A673 (cell line): Measurements from ENCODE around the gene C17orf50. TPM values are rescaled to one million over a fixed set of nuclear protein-coding genes. Genes with fewer than 3 reads are reported as not detected.

ENCODE experiments used
- BruUV-seq: library from RNA; stranded (reverse); fragments of 400-500 nt; replicated peaks from 2 replicates; lab custom pipeline; 2021; lab: Mats Ljungman, UMichigan
- CTCF ChIA-PET: fragments of 300-600 bp; sonication (Branson Sonifier 250); formaldehyde crosslinking; loops from one replicate; lab custom pipeline; 2022; ENCODE audit warnings: antibody characterized with exemption; lab: Charles Lee
- POLR2A ChIA-PET: fragments of 300-600 bp; sonication (Branson Sonifier 250); formaldehyde crosslinking; loops from one replicate; lab custom pipeline; 2022; ENCODE audit warnings: antibody characterized with exemption; ENCODE audit not compliant: low non-redundant PET; lab: Charles Lee
- DNase-seq: peaks from one replicate; pipeline ENCODE4 v3.0.0-alpha.2; 2015; ENCODE audit warnings: low spot score
- H3K27ac ChIP-seq: fragments of 200-600 bp; sonication (generic); 2 replicates; pipeline ENCODE4 v1.5.1; 2016; ENCODE audit warnings: mixed run types, low read depth, mild to moderate bottlenecking, mixed read lengths, antibody characterized with exemption, low read length; ENCODE audit not compliant: poor library complexity, severe bottlenecking
- H3K27me3 ChIP-seq: fragments of 200-600 bp; sonication (generic); replicated peaks from 2 replicates; pipeline ENCODE4 v1.6.1; 2017; ENCODE audit warnings: mixed run types, low read depth, mild to moderate bottlenecking, mixed read lengths, antibody characterized with exemption, low read length; ENCODE audit not compliant: insufficient read depth, poor library complexity
- H3K36me3 ChIP-seq: fragments of 200-600 bp; sonication (generic); 2 replicates; pipeline ENCODE4 v1.6.1; 2016; ENCODE audit warnings: mixed run types, mild to moderate bottlenecking, mixed read lengths, antibody characterized with exemption, low read length; ENCODE audit not compliant: insufficient read depth, poor library complexity, severe bottlenecking
- H3K4me1 ChIP-seq: fragments of 200-600 bp; sonication (generic); 2 replicates; pipeline ENCODE4 v1.6.1; 2017; ENCODE audit warnings: mixed run types, mild to moderate bottlenecking, mixed read lengths, antibody characterized with exemption, low read length; ENCODE audit not compliant: insufficient read depth, poor library complexity, severe bottlenecking
- H3K4me3 ChIP-seq: fragments of 200-600 bp; sonication (generic); 2 replicates; pipeline ENCODE4 v1.5.1; 2016; ENCODE audit warnings: low read depth, mixed run types, mild to moderate bottlenecking, mixed read lengths, low read length; ENCODE audit not compliant: poor library complexity, severe bottlenecking
- H3K9me3 ChIP-seq: fragments of 200-600 bp; sonication (generic); 2 replicates; pipeline ENCODE4 v1.6.1; 2016; ENCODE audit warnings: mixed run types, low read depth, mild to moderate bottlenecking, mixed read lengths, antibody characterized with exemption, low read length; ENCODE audit not compliant: poor library complexity, severe bottlenecking
- EZH2 ChIP-seq: fragments of 200-600 bp; sonication (generic); IDR thresholded peaks from 2 replicates; pipeline ENCODE4 v1.6.1; 2017; ENCODE audit warnings: borderline replicate concordance, low read depth, mild to moderate bottlenecking, mixed read lengths, antibody characterized with exemption, low read length; ENCODE audit not compliant: poor library complexity, severe bottlenecking
- intact Hi-C: fragments of 100-400 bp; cut with micrococcal nuclease; formaldehyde crosslinking; loops from one replicate; pipeline ENCODE4 v1.10.0; 2022; ENCODE audit not compliant: unreplicated experiment
- total RNA-seq: library from RNA; stranded (reverse); gene quantifications from 2 replicates; pipeline ENCODE4 v1.2.3, GENCODE V29; 2021
- TF ChIP-seq, protein P1 (sequence below): fragments of 300-800, 200-600 bp; sonication (generic); conservative IDR thresholded peaks from 2 replicates; pipeline ENCODE4 v1.5.1; 2017; ENCODE audit warnings: low read depth, mild to moderate bottlenecking, antibody characterized with exemption, low read length, moderate library complexity, mixed read lengths

The C17orf50 gene
- total RNA-seq, 1 experiment from 2014 or later: not detected

DNA sequence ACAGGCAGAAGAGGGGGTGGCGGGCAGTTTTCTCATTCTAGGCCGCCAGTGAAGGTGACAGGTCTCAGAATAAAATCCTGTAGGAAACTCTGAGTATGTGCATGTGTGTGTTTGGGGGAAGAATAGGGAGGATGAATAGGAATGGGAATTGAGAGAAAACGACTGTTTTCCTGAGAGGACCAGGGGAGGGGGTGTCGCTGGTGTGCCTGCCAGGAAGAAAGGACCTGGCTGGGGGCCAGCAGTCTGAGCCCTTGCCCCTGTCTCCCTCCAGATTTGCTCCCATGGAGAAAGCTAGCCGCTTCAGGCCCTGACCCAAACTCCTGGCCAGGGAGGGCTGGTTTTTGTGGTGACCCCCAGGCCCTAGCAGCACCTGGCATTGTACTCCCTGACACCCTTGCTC lies 14.4 kb downstream of the C17orf50 start:
- Histone ChIP-seq H3K27me3 (no peaks in the 10 kb centered on the region), H3K36me3 (no peaks in the 10 kb centered on the region), H3K27ac (no peak overlapping the region), H3K9me3 (no peaks in the 10 kb centered on the region), H3K4me1 (no peaks in the 10 kb centered on the region), H3K4me3 (no peak overlapping the region)
- no TSS peak for BruUV-seq
- ChIA-PET POLR2A (no interaction called here), CTCF (no interaction called here)
- no peak for TF ChIP-seq EZH2
- TF ChIP-seq, protein P1, sequence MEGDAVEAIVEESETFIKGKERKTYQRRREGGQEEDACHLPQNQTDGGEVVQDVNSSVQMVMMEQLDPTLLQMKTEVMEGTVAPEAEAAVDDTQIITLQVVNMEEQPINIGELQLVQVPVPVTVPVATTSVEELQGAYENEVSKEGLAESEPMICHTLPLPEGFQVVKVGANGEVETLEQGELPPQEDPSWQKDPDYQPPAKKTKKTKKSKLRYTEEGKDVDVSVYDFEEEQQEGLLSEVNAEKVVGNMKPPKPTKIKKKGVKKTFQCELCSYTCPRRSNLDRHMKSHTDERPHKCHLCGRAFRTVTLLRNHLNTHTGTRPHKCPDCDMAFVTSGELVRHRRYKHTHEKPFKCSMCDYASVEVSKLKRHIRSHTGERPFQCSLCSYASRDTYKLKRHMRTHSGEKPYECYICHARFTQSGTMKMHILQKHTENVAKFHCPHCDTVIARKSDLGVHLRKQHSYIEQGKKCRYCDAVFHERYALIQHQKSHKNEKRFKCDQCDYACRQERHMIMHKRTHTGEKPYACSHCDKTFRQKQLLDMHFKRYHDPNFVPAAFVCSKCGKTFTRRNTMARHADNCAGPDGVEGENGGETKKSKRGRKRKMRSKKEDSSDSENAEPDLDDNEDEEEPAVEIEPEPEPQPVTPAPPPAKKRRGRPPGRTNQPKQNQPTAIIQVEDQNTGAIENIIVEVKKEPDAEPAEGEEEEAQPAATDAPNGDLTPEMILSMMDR: no peak
- DNase-seq: no peak
- intact Hi-C loops: no loop called here

DNA sequence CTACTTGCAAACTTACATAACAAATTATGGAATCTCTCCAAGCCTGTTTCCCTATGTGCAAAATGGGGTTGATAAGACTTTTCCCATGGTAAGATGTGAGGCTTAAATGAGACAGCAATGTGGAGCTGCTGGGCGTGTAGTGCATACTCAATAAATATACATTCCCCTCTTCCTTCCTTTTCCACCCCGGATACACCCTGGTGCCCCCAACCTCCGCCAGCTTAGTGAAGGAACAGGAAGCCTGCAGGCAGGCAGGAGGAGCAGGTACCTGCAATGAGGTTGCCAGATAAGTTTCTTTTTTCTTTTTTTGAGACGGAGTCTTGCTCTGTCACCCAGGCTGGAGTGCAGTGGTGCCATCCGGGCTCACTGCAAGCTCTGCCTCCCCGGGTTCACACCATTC lies 14.9 kb downstream of the C17orf50 start:
- POLR2A ChIA-PET: no interaction called here
- no peak for DNase-seq
- no peaks in the 10 kb centered on the region for H3K27me3 ChIP-seq
- CTCF ChIA-PET: no interaction called here
- no peaks in the 10 kb centered on the region for H3K36me3 ChIP-seq
- intact Hi-C loops: no loop called here
- no peak overlapping the region for H3K4me3 ChIP-seq
- TF ChIP-seq, protein P1: no peak
- TF ChIP-seq EZH2: no peak
- BruUV-seq: no TSS peak
- H3K27ac ChIP-seq: no peak overlapping the region
- no peaks in the 10 kb centered on the region for H3K9me3 ChIP-seq
- no peaks in the 10 kb centered on the region for H3K4me1 ChIP-seq

DNA sequence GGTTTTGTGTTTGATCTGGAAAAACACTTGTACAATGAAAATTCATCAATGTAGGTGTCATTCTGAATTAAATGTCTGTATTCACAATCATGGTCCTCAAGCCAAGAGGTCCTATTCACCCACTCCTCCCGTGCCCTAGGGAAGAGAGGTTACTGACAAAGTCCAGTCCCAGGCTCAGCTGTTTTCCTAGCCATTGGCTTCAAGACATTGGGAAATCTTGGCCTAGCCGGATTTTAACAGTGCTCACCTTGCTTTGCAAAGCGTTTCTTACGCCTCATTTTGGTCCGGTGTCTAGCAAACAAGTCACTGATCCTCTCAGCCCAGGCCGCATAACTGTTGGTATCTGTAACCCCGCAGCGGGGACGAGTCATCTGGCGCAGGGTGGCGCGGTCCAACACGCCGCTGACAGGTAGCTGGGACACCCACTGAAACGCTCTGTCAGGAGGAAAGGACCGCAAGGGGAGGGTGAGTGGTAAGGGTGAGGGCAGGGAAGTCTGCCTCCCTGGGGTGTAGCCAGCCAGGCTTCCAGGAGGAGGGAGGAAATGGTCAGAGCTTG lies 18.0 kb downstream of the C17orf50 start:
- no peaks in the 10 kb centered on the region for H3K36me3 ChIP-seq
- DNase-seq: no peak
- no peaks in the 10 kb centered on the region for H3K9me3 ChIP-seq
- BruUV-seq: no TSS peak
- no peaks in the 10 kb centered on the region for H3K27me3 ChIP-seq
- no peaks in the 10 kb centered on the region for H3K4me1 ChIP-seq
- TF ChIP-seq, protein P1: no peak
- TF ChIP-seq EZH2: no peak
- intact Hi-C loops: no loop called here
- no peak overlapping the region for H3K4me3 ChIP-seq
- H3K27ac ChIP-seq: no peak overlapping the region
- POLR2A ChIA-PET: no interaction called here
- CTCF ChIA-PET: no interaction called here
